GM12873 (cell line): Measurements from ENCODE around the gene FXR2.

Source experiments
- CTCF ChIP-seq: IDR thresholded peaks from 2 replicates; pipeline ENCODE4 v1.5.1; 2012; ENCODE audit warnings: low read depth, mild to moderate bottlenecking, moderate library complexity, low read length, control low read depth; ENCODE audit not compliant: insufficient read depth; ENCODE audit errors: missing control alignments

Gene FXR2

DNA sequence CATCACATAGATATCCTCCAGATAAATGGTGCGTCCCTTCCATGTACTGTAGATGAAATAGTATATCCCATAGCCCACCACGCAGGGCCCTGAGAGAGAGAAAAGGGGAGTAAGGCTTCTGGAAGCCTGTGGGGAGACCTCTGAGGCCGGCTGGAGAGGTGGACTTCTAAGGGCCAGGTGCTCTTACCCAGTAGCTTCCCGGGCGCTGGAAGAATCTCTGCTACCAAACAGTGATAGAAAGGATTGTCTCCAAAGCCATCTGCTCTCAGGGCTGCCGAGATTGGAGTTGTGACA, 12.2 kb upstream of the FXR2 start:
- TF ChIP-seq CTCF: no peak

DNA sequence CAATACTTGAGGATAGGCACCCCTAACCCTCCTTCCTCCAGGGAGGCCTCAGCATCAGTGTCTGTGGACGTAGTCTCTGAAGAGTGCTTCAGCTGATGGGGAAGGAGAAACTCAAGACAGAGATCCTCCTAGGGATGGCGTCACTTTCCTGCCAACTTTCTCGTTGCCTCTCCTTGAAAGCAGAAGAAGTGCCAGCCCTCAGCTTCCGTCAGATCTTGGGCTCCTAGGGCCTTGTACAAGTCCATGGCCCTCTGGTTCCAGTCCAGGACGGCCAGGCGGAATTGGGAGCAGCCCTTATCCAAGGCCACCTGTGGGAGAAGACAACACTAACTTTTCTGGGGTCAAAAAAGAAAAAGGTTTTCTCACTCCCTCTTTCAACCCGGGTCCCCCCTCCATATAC, 11.6 kb upstream of the FXR2 start:
- TF ChIP-seq CTCF: no peak

GRCh38 chr17:7623661-7624060, 9.0 kb upstream of the FXR2 start:
- no peak for TF ChIP-seq CTCF

GRCh38 chr17:7620835-7621234, 6.1 kb upstream of the FXR2 start:
- no peak for TF ChIP-seq CTCF

GRCh38 chr17:7618608-7619007, 3.9 kb upstream of the FXR2 start:
- TF ChIP-seq CTCF: no peak

DNA sequence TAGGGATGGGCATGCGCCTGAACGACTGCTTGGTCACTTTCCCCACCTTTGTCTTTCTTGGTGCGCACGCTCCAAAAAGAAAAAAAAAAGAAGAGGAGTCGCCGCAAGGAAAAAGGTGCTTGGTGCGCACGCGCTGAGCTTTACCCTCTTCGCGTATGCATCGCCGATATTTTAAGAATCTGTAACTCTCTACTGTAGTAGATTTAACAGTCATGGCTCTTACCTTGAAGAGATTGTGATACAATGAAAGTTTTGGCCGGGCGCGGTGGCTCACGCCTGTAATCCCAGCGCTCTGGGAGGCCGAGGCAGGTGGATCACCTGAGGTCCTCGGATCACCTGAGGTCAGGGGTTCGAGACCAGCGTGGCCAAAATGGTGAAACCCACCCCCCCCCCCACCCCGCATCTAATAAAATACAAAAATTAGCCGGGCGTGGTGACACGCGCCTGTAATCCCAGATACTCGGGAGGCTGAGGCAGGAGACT, 609 bp upstream of the FXR2 start:
- no peak for TF ChIP-seq CTCF

DNA sequence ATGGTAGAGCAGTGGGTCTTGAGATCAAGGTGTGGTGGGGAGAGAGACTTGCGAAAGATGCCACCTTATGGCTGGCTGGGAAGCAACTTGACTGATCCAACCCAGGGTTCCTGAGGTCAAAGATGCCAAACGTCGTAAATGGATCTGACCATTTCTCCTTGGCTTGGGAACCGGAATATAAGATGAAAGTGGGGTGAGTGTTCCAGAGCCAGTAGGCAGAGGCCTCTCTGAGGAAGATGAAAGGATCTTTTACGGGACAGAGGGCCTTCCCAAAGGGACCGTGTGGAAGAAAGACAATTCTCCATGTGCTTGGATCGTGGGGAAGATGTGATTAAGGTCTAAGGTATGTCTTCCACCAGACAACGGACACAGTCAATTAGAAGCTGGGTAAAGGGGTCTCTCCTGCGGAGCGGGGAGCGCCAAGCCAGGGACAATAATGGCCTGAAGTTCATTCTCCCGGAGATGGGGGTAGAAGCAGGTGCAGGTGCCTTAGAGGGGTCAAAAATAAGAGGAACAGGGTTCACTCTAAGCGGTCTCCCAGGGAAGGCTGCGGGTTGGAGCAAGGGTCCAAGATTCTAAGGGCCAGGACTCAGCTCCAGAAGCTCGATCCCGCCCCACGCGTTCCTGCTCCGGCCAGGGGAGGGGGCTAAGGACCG, 800 bp downstream of the FXR2 start:
- no peak for TF ChIP-seq CTCF
